Small intestine (tissue), 7 donors: ENCODE data around the gene HSF5. TPM values are rescaled to one million over a fixed set of nuclear protein-coding genes. Genes with fewer than 3 reads are reported as not detected.
"Not testable (repeated sequence)": the region's sequence is repeated elsewhere in the genome, so short reads cannot be mapped to it uniquely, and the experiment has no call there.

Experiments
- DNase-seq, 2 donors: peaks; one replicate each; pipeline versions ENCODE4 v3.0.0 to v3.0.0-alpha.2; 2013
- FAIRE-seq: peaks from 2 replicates; lab custom pipeline; 2012; peaks lifted over from hg19 to GRCh38; lab: Jason Lieb, UNC
- H3K27ac ChIP-seq, 3 donors: one replicate each; pipeline ENCODE4 v1.5.1; 2013; ENCODE audit warnings: low read length in 2 of 3, mild to moderate bottlenecking in 2 of 3, control low read depth in 1 of 3, inconsistent platforms in 1 of 3, low read depth in 1 of 3, moderate library complexity in 1 of 3
- H3K27me3 ChIP-seq, 3 donors: one replicate each; pipeline ENCODE4 v1.6.1; 2013; ENCODE audit warnings: low read length in 3 of 3, inconsistent platforms in 1 of 3; ENCODE audit not compliant: control insufficient read depth in 3 of 3, insufficient read depth in 3 of 3
- H3K36me3 ChIP-seq, 3 donors: one replicate each; pipeline ENCODE4 v1.6.1; 2013; ENCODE audit warnings: low read length in 3 of 3, inconsistent platforms in 1 of 3, low read depth in 1 of 3, mild to moderate bottlenecking in 1 of 3, moderate library complexity in 1 of 3; ENCODE audit not compliant: control insufficient read depth in 3 of 3, insufficient read depth in 2 of 3
- H3K4me1 ChIP-seq, 3 donors: one replicate each; pipeline ENCODE4 v1.6.1; 2013; ENCODE audit warnings: low read length in 2 of 3, inconsistent platforms in 1 of 3, low read depth in 1 of 3, mild to moderate bottlenecking in 1 of 3, moderate library complexity in 1 of 3; ENCODE audit not compliant: control insufficient read depth in 3 of 3, insufficient read depth in 2 of 3
- H3K4me3 ChIP-seq, 3 donors: one replicate each; pipeline ENCODE4 v1.5.1; 2013; ENCODE audit warnings: low read length in 3 of 3, control low read depth in 1 of 3, inconsistent platforms in 1 of 3, low read depth in 1 of 3, mild to moderate bottlenecking in 1 of 3, moderate library complexity in 1 of 3
- H3K9me3 ChIP-seq, 2 donors: one replicate each; pipeline ENCODE4 v1.6.1; 2013; ENCODE audit warnings: low read depth in 1 of 2, low read length in 1 of 2; ENCODE audit not compliant: control insufficient read depth in 2 of 2, insufficient read depth in 1 of 2
- WGBS, 3 donors: extraction: QIAGEN DNeasy Blood & Tissue Kit; methylation state at CpG; one replicate each; pipeline ENCODE4 v1.1.7; 2013; 5-methylcytosine and 5-hydroxymethylcytosine counted together
- polyA plus RNA-seq, 4 donors: library from polyadenylated mRNA; stranded (reverse) in 3 of 4; unstranded in 1 of 4; fragments of 200-250 nt in 3 of 4; fragments of 120-200 nt in 1 of 4; gene quantifications; one replicate each; pipeline versions ENCODE4 v1.2.1 to v1.2.3, GENCODE V29; 2013
- donor health status: healthy with polysubstance abuse.
- donor health status: control.
- donor health status: control.
- donor health status: Bipolar disorder and iron deficiency.
- donor health status: healthy.

The HSF5 gene
- polyA plus RNA-seq, 4 donors = 0.01 to 0.03 TPM; not detected in 2

- peak overlapping the region in 2 of 3 donors; percentile 20 to 30 for H3K27ac ChIP-seq
- DNase-seq (no peak), FAIRE-seq (no peak)
- H3K27me3 ChIP-seq = no peaks in the 10 kb centered on the region
- peaks cover 0 to 3% (median 0%) of the 10 kb centered on the region in 3 donors for H3K36me3 ChIP-seq
- no peak overlapping the region for H3K4me3 ChIP-seq
- H3K4me1 ChIP-seq = peaks cover 0 to 34% (median 0%) of the 10 kb centered on the region in 3 donors
- no peaks in the 10 kb centered on the region for H3K9me3 ChIP-seq
These were observed 87.4 kb downstream of the HSF5 start for GRCh38 chr17:58400826-58401225.

- H3K27me3 ChIP-seq = no peaks in the 10 kb centered on the region
- no peaks in the 10 kb centered on the region for H3K9me3 ChIP-seq
- peaks cover 0 to 3% (median 0%) of the 10 kb centered on the region in 3 donors for H3K36me3 ChIP-seq
- H3K4me1 ChIP-seq = peaks cover 0 to 40% (median 0%) of the 10 kb centered on the region in 3 donors
- peak in 1 of 2 donors; percentile 73 for DNase-seq
- FAIRE-seq = no peak
- WGBS, 3 donors = 14 to 58% (median 45%) methylated on average over 3 of the region's 3 CpGs
- H3K27ac ChIP-seq = peak overlapping the region in 1 of 3 donors; percentile 11
- H3K4me3 ChIP-seq = no peak overlapping the region
These were observed 88.2 kb downstream of the HSF5 start for GRCh38 chr17:58399974-58400373.

- no peak for FAIRE-seq
- no peaks in the 10 kb centered on the region for H3K27me3 ChIP-seq
These were observed 89.5 kb downstream of the HSF5 start for GRCh38 chr17:58398574-58399266.

GRCh38 chr17:58397421-58397820, 90.8 kb downstream of the HSF5 start:
- not testable (repeated sequence) for DNase-seq, H3K9me3 ChIP-seq, FAIRE-seq, H3K27me3 ChIP-seq, H3K4me3 ChIP-seq, H3K27ac ChIP-seq, H3K36me3 ChIP-seq
- peaks cover 0 to 46% (median 2%) of the 10 kb centered on the region in 3 donors for H3K4me1 ChIP-seq
- 60 to 79% (median 62%) methylated on average over 5 of the region's 5 CpGs for WGBS, 3 donors

More at GRCh38 chr17:58398574-58399266, 89.5 kb downstream of the HSF5 start:
- H3K36me3 ChIP-seq = peaks cover 0 to 3% (median 0%) of the 10 kb centered on the region in 3 donors
- WGBS, 3 donors = 8 to 39% (median 30%) methylated on average over 3 of the region's 3 CpGs
- H3K9me3 ChIP-seq = no peaks in the 10 kb centered on the region
- H3K4me3 ChIP-seq = no peak overlapping the region
- peak overlapping the region in 2 of 3 donors; percentile 11 to 50 for H3K27ac ChIP-seq
- peaks cover 0 to 44% (median 0%) of the 10 kb centered on the region in 3 donors for H3K4me1 ChIP-seq
- peak; percentile 74 to 79 for DNase-seq

- Histone ChIP-seq H3K4me1 (peaks cover 0 to 47% (median 4%) of the 10 kb centered on the region in 3 donors), H3K27me3 (no peaks in the 10 kb centered on the region), H3K4me3 (no peak overlapping the region), H3K9me3 (no peaks in the 10 kb centered on the region), H3K27ac (no peak overlapping the region), H3K36me3 (no peaks in the 10 kb centered on the region)
- FAIRE-seq (no peak), DNase-seq (no peak)
- WGBS, 3 donors = 43 to 63% (median 43%) methylated on average over 4 of the region's 4 CpGs
These were observed 92.0 kb downstream of the HSF5 start for GRCh38 chr17:58396173-58396572.

- peak; percentile 15 for FAIRE-seq
- H3K36me3 ChIP-seq = no peaks in the 10 kb centered on the region
- H3K4me1 ChIP-seq = peaks cover 0 to 53% (median 9%) of the 10 kb centered on the region in 3 donors
- no peak overlapping the region for H3K4me3 ChIP-seq
- peak; percentile 73 to 86 for DNase-seq
- H3K27me3 ChIP-seq = no peaks in the 10 kb centered on the region
- H3K27ac ChIP-seq = peak overlapping the region; percentile 47 to 76 (median 73)
- 12 to 70% (median 36%) methylated on average over 3 of the region's 3 CpGs for WGBS, 3 donors
- no peaks in the 10 kb centered on the region for H3K9me3 ChIP-seq
These were observed 93.5 kb downstream of the HSF5 start for GRCh38 chr17:58394534-58395223.

GRCh38 chr17:58391302-58391984, 96.8 kb downstream of the HSF5 start:
- Histone ChIP-seq H3K4me1 (peaks cover 0 to 64% (median 15%) of the 10 kb centered on the region in 3 donors), H3K36me3 (no peaks in the 10 kb centered on the region), H3K9me3 (no peaks in the 10 kb centered on the region), H3K4me3 (no peak overlapping the region), H3K27me3 (no peaks in the 10 kb centered on the region), H3K27ac (peak overlapping the region; percentile 11 to 63 (median 55))
- no peak for FAIRE-seq
- 14 to 38% (median 36%) methylated on average over 10 of the region's 10 CpGs for WGBS, 3 donors
- DNase-seq = peak; percentile 95 to 98

GRCh38 chr17:58390884-58391283, 97.3 kb downstream of the HSF5 start:
- DNase-seq (no peak), FAIRE-seq (no peak)
- Histone ChIP-seq H3K9me3 (no peaks in the 10 kb centered on the region), H3K27me3 (no peaks in the 10 kb centered on the region), H3K27ac (peak overlapping the region in 2 of 3 donors; percentile 55 to 63), H3K4me1 (peaks cover 0 to 58% (median 15%) of the 10 kb centered on the region in 3 donors), H3K4me3 (no peak overlapping the region), H3K36me3 (peaks cover 0 to 4% (median 0%) of the 10 kb centered on the region in 3 donors)
- WGBS, 3 donors = 20 to 57% (median 41%) methylated on average over 2 of the region's 2 CpGs
